Activated CD8-positive, alpha-beta T cell treated with anti-CD3 and anti-CD28 coated beads, Interleukin-2, amount 10 ng/mL, durations not matched to agents 7 days and 5 days (primary cell): Measurements from ENCODE around the gene SUSD1. TPM values are rescaled to one million over a fixed set of nuclear protein-coding genes. Genes with fewer than 3 reads are reported as not detected.

ENCODE experiments used
- ATAC-seq: fragments of 150-1000 bp; cut with Tn5 transposase; one replicate; pipeline ENCODE4 v1.10.0; 2021; ENCODE audit warnings: moderate library complexity
- CTCF ChIA-PET: fragments of 350-600 bp; sonication (Branson Sonifier 250); formaldehyde crosslinking; loops from one replicate; lab custom pipeline; 2021; ENCODE audit warnings: antibody characterized with exemption; lab: Charles Lee
- POLR2A ChIA-PET: fragments of 350-600 bp; sonication (Branson Sonifier 250); formaldehyde crosslinking; loops from one replicate; lab custom pipeline; 2021; ENCODE audit warnings: antibody characterized with exemption; lab: Charles Lee
- DNase-seq: peaks from one replicate; pipeline ENCODE4 v3.0.0-alpha.2; 2020
- H3K27ac Mint-ChIP-seq: one replicate; pipeline ENCODE4 v1.8.0; 2021; ENCODE audit warnings: mild to moderate bottlenecking, mixed read lengths
- H3K27me3 Mint-ChIP-seq: one replicate; pipeline ENCODE4 v1.8.0; 2021; ENCODE audit warnings: low read depth, mixed read lengths
- H3K36me3 Mint-ChIP-seq: one replicate; pipeline ENCODE4 v1.8.0; 2021; ENCODE audit warnings: low read depth, mixed read lengths
- H3K4me1 Mint-ChIP-seq: one replicate; pipeline ENCODE4 v1.8.0; 2021; ENCODE audit warnings: low read depth, mixed read lengths
- H3K4me3 Mint-ChIP-seq: one replicate; pipeline ENCODE4 v1.8.0; 2021; ENCODE audit warnings: mild to moderate bottlenecking, mixed read lengths
- H3K9me3 Mint-ChIP-seq: one replicate; pipeline ENCODE4 v1.8.0; 2022; ENCODE audit warnings: mixed read lengths; ENCODE audit not compliant: insufficient read depth
- total RNA-seq, 2 experiments: library from RNA; stranded (reverse); gene quantifications; one replicate each; pipeline ENCODE4 v1.2.3, GENCODE V29; 2021

Gene SUSD1
- total RNA-seq, 2 experiments from 2014 or later, result 15.2 to 17.9 TPM

DNA sequence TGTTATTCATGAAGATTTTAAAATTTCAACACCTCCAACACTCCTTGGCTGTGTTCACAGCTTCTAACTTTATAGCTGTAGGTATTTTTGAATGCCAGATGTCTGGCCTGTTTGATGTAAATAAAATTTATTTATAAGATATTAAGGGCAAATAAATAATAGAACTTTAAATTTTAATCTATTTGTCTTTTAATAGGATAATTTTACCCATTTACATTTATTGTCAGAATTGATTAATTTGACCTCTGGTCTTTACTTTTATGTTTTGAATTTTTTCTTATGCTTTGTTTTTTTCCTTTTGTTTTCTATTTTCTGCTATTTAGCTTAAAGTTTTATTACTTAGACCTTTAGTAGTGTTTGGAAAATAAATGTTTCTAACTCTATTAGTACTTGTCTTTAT lies 183.9 kb downstream of the SUSD1 start:
- no peak overlapping the region for H3K4me3 Mint-ChIP-seq
- peaks cover 8% of the 10 kb centered on the region for H3K9me3 Mint-ChIP-seq
- peaks cover 3% of the 10 kb centered on the region for H3K36me3 Mint-ChIP-seq
- H3K27ac Mint-ChIP-seq, result no peak overlapping the region
- ChIA-PET CTCF (no interaction called here), POLR2A (no interaction called here)
- ATAC-seq (no peak), DNase-seq (no peak)
- H3K27me3 Mint-ChIP-seq, result no peaks in the 10 kb centered on the region
- peaks cover 44% of the 10 kb centered on the region for H3K4me1 Mint-ChIP-seq

Other genes starting within 250 kb of the SUSD1 start
- gene PTBP3, start 158.3 kb upstream of the SUSD1 start, total RNA-seq, result 100 to 1,000 TPM; 156 to 176 TPM
- 10 to 100 TPM; 28.9 to 29.8 TPM for gene HSDL2, start 204.8 kb upstream of the SUSD1 start, total RNA-seq